Measurements from ENCODE around the gene GNA14.

GRCh38 chr9:77614645-77615044 is 33.5 kb downstream of the GNA14 start:
- no peak for TF ChIP-seq EZH2 (IDR thresholded peaks at IDR 0.05)
- TF ChIP-seq MAX (IDR thresholded peaks at IDR 0.05), result no peak
- TF ChIP-seq CTCF (IDR thresholded peaks at IDR 0.05 in 2 of 3, conservative IDR thresholded peaks at IDR 0.05 in 1 of 3; ENCODE audit: borderline replicate concordance in 1 of 3, insufficient read depth in 1 of 3, low read depth in 2 of 3, low read length in 2 of 3), result no peak
- no peak for TF ChIP-seq YY1 (IDR thresholded peaks at IDR 0.05; ENCODE audit: extremely low read depth, insufficient replicate concordance, low read depth, low read length)
- no peak for TF ChIP-seq SP1 (IDR thresholded peaks at IDR 0.05; ENCODE audit: low read depth)
- no peak for TF ChIP-seq POLR2AphosphoS5 (IDR thresholded peaks at IDR 0.05; ENCODE audit: low read depth, low read length)
- no peak for TF ChIP-seq REST (IDR thresholded peaks at IDR 0.05; ENCODE audit: low read depth)
- TF ChIP-seq JUND (IDR thresholded peaks at IDR 0.05), result no peak
- no peak for TF ChIP-seq ATF3 (IDR thresholded peaks at IDR 0.05)
- no peak for TF ChIP-seq POLR2A (IDR thresholded peaks at IDR 0.05; ENCODE audit: borderline replicate concordance, extremely low read depth, insufficient read depth, insufficient read length)
- TF ChIP-seq ZFX (IDR thresholded peaks at IDR 0.05), result no peak
